Mucosa of descending colon (tissue), 3 donors: ENCODE results near the gene CCDC124. TPM values are rescaled to one million over a fixed set of nuclear protein-coding genes. Genes with fewer than 3 reads are reported as not detected.

Experiments used
- ATAC-seq: fragments of 200-7000 bp; cut with Tn5 transposase; one replicate; pipeline ENCODE4 v1.9.1; 2020; ENCODE audit warnings: mild to moderate bottlenecking, moderate library complexity
- DNase-seq, 3 donors: peaks; one replicate each; pipeline ENCODE4 v3.0.0-alpha.2; 2020
- H3K36me3 ChIP-seq: fragments of 200-600 bp; one replicate; pipeline ENCODE4 v1.8.0; 2021; ENCODE audit warnings: low read depth, mild to moderate bottlenecking
- H3K4me1 ChIP-seq: fragments of 200-600 bp; one replicate; pipeline ENCODE4 v1.8.0; 2021; ENCODE audit warnings: low read depth, mild to moderate bottlenecking
- H3K4me3 ChIP-seq: fragments of 200-600 bp; one replicate; pipeline ENCODE4 v1.8.0; 2021; ENCODE audit warnings: mild to moderate bottlenecking
- H3K9me3 ChIP-seq: fragments of 200-600 bp; one replicate; pipeline ENCODE4 v1.8.0; 2021; ENCODE audit warnings: mild to moderate bottlenecking
- intact Hi-C, 2 donors: fragments of 100-400 bp; cut with DNase I in 1 of 2; cut with micrococcal nuclease in 1 of 2; formaldehyde crosslinking; loops; one replicate each; pipeline versions ENCODE4 v1.11.0 to v1.11.1; 2022; cut with DNase I, micrococcal nuclease
- total RNA-seq, 3 donors: library from RNA; stranded (reverse); fragmentation: NEBNext Ultra II Directional in 2 of 3; extraction: Animal tissue kit (Norgen Biotek cat#: 25700) in 2 of 3; gene quantifications; one replicate each; pipeline versions ENCODE4 v1.2.1 to v1.2.4, GENCODE V29; 2021 to 2023
- TF ChIP-seq, protein P1 (sequence below): fragments of 200-600 bp; IDR thresholded peaks from one replicate; pipeline ENCODE4 v1.8.0; 2022; ENCODE audit warnings: antibody characterized with exemption, mild to moderate bottlenecking
- donor health status: DM: no; HTN: no; CAD: no; lungs with moderate emphysema.
- donor health status: DM: no; HTN: no; CAD: no.
- donor health status: DM: no; HTN: yes; CAD: no.

CCDC124 gene
- total RNA-seq, 3 donors from 2014 or later: 30.2 to 78.4 (median 56.3) TPM

DNA sequence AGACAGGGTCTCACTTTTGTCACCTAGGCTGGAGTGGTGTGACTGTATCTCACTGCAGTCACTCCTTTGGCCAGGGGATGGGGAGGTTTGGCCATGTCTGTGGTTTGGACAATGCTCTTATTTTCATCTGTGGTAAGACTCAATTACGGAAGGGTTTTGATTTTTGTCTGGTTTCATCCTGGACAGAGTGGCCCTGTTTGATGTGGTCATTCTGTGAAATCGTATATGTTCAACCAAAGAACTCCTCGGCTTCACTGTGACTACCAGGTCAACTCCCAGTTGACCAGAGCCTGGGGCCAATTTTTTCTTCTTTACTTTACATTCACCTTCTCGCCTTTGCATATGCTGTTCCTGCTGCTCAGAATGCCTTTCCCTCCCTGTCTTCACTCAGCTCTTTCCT lies 6.8 kb upstream of the CCDC124 start:
- H3K4me3 ChIP-seq: no peak overlapping the region
- intact Hi-C loops: no loop called here
- ATAC-seq (no peak), DNase-seq (no peak)
- TF ChIP-seq, protein P1, sequence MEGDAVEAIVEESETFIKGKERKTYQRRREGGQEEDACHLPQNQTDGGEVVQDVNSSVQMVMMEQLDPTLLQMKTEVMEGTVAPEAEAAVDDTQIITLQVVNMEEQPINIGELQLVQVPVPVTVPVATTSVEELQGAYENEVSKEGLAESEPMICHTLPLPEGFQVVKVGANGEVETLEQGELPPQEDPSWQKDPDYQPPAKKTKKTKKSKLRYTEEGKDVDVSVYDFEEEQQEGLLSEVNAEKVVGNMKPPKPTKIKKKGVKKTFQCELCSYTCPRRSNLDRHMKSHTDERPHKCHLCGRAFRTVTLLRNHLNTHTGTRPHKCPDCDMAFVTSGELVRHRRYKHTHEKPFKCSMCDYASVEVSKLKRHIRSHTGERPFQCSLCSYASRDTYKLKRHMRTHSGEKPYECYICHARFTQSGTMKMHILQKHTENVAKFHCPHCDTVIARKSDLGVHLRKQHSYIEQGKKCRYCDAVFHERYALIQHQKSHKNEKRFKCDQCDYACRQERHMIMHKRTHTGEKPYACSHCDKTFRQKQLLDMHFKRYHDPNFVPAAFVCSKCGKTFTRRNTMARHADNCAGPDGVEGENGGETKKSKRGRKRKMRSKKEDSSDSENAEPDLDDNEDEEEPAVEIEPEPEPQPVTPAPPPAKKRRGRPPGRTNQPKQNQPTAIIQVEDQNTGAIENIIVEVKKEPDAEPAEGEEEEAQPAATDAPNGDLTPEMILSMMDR: no peak
- H3K4me1 ChIP-seq: no peaks in the 10 kb centered on the region
- H3K9me3 ChIP-seq: no peaks in the 10 kb centered on the region
- H3K36me3 ChIP-seq: no peaks in the 10 kb centered on the region

DNA sequence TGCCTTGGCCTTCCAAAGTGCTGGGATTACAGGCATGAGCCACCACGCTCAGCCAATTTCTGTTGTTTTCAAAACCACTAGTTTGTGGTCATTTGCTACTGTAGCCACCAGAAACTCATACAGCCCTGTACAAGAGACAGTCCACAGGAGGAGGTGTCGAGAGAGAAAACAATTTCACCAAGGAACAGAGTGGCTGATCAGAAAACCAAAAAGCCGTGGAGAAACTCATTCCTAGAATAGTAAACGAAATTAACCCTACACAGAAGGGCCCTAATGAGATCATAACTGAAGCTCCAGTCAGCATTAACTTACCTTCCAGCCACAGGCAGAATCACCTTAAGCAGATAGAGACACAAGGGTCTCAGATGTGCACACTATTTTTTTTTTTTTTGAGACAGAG lies 3.8 kb upstream of the CCDC124 start:
- DNase-seq (no peak), ATAC-seq (no peak)
- TF ChIP-seq, protein P1: no peak
- intact Hi-C loops: no loop called here
- Histone ChIP-seq H3K4me1 (peaks cover 17% of the 10 kb centered on the region), H3K36me3 (no peaks in the 10 kb centered on the region), H3K4me3 (no peak overlapping the region), H3K9me3 (no peaks in the 10 kb centered on the region)

DNA sequence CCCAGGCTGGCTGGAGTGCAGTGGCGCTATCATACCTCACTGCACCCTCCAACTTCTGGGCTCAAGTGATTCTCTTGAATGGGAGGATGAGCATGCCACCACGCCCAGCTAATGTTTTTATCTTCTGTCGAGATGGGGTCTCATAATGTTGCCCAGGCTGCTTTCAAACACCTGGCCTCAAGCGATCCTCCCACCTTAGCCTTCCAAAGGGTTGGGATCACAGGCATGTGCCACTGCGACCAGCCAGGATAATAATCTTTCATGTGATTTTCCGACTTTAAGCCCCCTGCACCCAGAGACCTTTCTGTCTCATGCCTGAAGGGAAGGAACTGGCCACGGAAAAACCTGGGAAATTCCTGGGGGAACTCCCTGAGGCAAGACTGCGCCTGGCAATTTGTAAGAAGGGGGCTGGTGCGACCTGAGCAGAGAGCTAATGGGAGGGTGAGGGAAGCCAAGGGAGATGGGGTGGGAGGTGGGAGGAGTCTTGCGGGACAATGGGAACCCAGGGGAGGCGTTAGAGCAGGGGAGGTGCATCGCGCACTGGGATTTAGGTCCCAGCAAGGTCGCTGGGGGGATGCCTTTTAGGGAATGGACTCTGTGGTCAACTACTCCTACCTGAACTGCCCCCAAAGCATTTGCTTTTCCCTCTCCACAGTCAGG lies 1.2 kb upstream of the CCDC124 start:
- DNase-seq (no peak), ATAC-seq (no peak)
- TF ChIP-seq, protein P1: no peak
- no peaks in the 10 kb centered on the region for H3K9me3 ChIP-seq
- H3K4me3 ChIP-seq: no peak overlapping the region
- H3K4me1 ChIP-seq: peaks cover 19% of the 10 kb centered on the region
- intact Hi-C loops: loop anchor here in 1 of 2 donors (2.0 kb wide), 1 partner anchor 73 kb away; the partner anchor contains the start of gene RPL18A
- H3K36me3 ChIP-seq: no peaks in the 10 kb centered on the region

DNA sequence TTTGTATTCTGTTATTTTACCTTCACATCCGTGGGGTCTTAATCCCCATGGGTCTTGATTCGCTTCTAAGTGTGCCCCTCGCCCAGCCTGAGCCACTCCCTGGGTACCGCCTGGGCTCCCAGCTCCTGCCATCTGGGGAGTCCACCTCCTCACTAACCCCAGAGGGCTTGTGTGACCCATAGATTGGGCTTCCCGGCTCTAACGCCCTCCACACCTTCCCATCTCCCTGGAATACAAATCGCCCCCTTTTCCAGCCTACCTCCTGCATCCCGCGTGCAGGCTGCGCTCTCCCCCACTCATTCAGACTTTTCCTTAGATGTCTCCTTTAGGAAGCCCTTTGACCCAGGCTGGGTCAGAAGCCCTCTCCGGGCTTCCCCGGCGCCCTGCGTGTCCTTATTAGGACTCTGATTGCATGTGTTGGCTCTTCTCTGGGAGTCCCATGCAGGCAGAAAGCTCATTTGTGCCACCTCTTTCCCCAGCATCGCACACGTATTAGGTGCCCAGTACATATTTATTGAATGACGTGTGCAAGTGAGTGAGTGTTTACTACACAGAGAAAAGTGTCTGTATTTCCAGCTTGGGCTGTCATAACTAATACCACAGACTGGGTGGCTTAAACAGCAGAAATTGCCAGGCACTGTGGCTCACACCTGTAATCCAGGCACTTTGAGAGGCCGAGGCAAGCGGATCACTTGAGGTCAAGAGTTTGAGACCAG lies 757 bp downstream of the CCDC124 start:
- Histone ChIP-seq H3K36me3 (no peaks in the 10 kb centered on the region), H3K4me3 (peak overlapping the region; percentile 77), H3K9me3 (no peaks in the 10 kb centered on the region), H3K4me1 (peaks cover 19% of the 10 kb centered on the region)
- intact Hi-C loops: loop anchor here in 1 of 2 donors (2.0 kb wide), 1 partner anchor 75 kb away; the partner anchor contains the start of gene RPL18A
- DNase-seq (no peak), ATAC-seq (no peak)
- TF ChIP-seq, protein P1: no peak

DNA sequence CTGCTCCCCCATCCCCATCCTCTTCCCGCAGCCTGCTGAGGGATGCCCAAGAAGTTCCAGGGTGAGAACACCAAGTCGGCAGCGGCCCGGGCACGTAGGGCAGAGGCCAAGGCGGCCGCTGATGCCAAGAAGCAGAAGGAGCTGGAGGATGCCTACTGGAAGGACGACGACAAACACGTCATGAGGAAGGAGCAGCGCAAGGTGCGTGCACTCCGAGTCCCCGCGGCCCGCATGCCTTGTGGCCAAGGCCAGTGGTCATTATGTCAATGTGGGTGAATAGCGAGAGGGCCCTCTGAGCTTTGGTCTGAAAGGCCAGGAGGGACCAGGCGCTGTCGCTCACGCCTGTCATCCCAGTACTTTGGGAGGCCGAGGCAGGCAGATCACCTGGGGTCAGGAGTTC lies 3.6 kb downstream of the CCDC124 start:
- Histone ChIP-seq H3K4me1 (peaks cover 21% of the 10 kb centered on the region), H3K36me3 (no peaks in the 10 kb centered on the region), H3K9me3 (no peaks in the 10 kb centered on the region), H3K4me3 (no peak overlapping the region)
- DNase-seq: no peak
- no peak for ATAC-seq
- intact Hi-C loops: loop anchor here in 1 of 2 donors (5.0 kb wide), 1 partner anchor 61 kb away; no protein-coding TSS in a partner anchor
- TF ChIP-seq, protein P1: no peak
